Measurements from ENCODE around the gene SLC1A2. TPM values are rescaled to one million over a fixed set of nuclear protein-coding genes. Genes with fewer than 3 reads are reported as not detected.

The SLC1A2 gene
- total RNA-seq, 1 donor from 2014 or later: 0.25 TPM

- Histone ChIP-seq H3K36me3 (ENCODE audit: insufficient read depth, low read length) (peaks cover 49% of the 10 kb centered on the region), H3K9ac (ENCODE audit: low read length) (peak overlapping the region; percentile 1), H3K27ac (ENCODE audit: low read depth, low read length) (peak overlapping the region; percentile 90), H3K27me3 (ENCODE audit: insufficient read depth, low read length) (no peaks in the 10 kb centered on the region), H2AFZ (ENCODE audit: low read depth, low read length) (no peak overlapping the region), H4K20me1 (ENCODE audit: insufficient read depth, low read length) (no peaks in the 10 kb centered on the region), H3K9me3 (ENCODE audit: insufficient read depth, low read depth, low read length) (no peaks in the 10 kb centered on the region), H3K4me2 (ENCODE audit: low read length) (no peak overlapping the region), H3K4me1 (ENCODE audit: insufficient read depth, low read length) (peaks cover 33% of the 10 kb centered on the region), H3K79me2 (ENCODE audit: insufficient read depth, low read length) (peaks cover 7% of the 10 kb centered on the region), H3K4me3 (ENCODE audit: insufficient read depth, low read depth, low read length) (no peak overlapping the region)
- H3K36me3 Mint-ChIP-seq (ENCODE audit: low read depth, unreplicated experiment): peaks cover 6% of the 10 kb centered on the region
- H3K4me3 Mint-ChIP-seq (ENCODE audit: unreplicated experiment): no peak overlapping the region
- TF ChIP-seq CTCF (IDR thresholded peaks at IDR 0.05; ENCODE audit: insufficient read depth, low read depth, low read length): no peak
- no peak for TF ChIP-seq EZH2 (IDR thresholded peaks at IDR 0.05; ENCODE audit: insufficient read depth, low read length)
- peaks cover 19% of the 10 kb centered on the region for H3K4me1 Mint-ChIP-seq (ENCODE audit: low read depth, unreplicated experiment)
- no peaks in the 10 kb centered on the region for H3K9me3 Mint-ChIP-seq (ENCODE audit: unreplicated experiment)
- H3K27me3 Mint-ChIP-seq (ENCODE audit: low read depth, unreplicated experiment): no peaks in the 10 kb centered on the region
- DNase-seq (ENCODE audit: low read depth) (no peak), FAIRE-seq (no peak)
- H3K27ac Mint-ChIP-seq (ENCODE audit: unreplicated experiment): no peak overlapping the region
Observed at GRCh38 chr11:35216962-35217678, 202.2 kb downstream of the SLC1A2 start.

- FAIRE-seq (peak; percentile 43), DNase-seq (ENCODE audit: low read depth) (no peak)
- H3K27me3 Mint-ChIP-seq (ENCODE audit: low read depth, unreplicated experiment): no peaks in the 10 kb centered on the region
- Histone ChIP-seq H3K4me1 (ENCODE audit: insufficient read depth, low read length) (peaks cover 33% of the 10 kb centered on the region), H3K4me3 (ENCODE audit: insufficient read depth, low read depth, low read length) (no peak overlapping the region), H2AFZ (ENCODE audit: low read depth, low read length) (no peak overlapping the region), H3K9me3 (ENCODE audit: insufficient read depth, low read depth, low read length) (no peaks in the 10 kb centered on the region), H3K4me2 (ENCODE audit: low read length) (no peak overlapping the region), H3K36me3 (ENCODE audit: insufficient read depth, low read length) (peaks cover 41% of the 10 kb centered on the region), H3K79me2 (ENCODE audit: insufficient read depth, low read length) (peaks cover 17% of the 10 kb centered on the region), H3K27ac (ENCODE audit: low read depth, low read length) (peak overlapping the region; percentile 90), H3K27me3 (ENCODE audit: insufficient read depth, low read length) (no peaks in the 10 kb centered on the region), H4K20me1 (ENCODE audit: insufficient read depth, low read length) (no peaks in the 10 kb centered on the region), H3K9ac (ENCODE audit: low read length) (no peak overlapping the region)
- H3K36me3 Mint-ChIP-seq (ENCODE audit: low read depth, unreplicated experiment): peaks cover 6% of the 10 kb centered on the region
- no peak overlapping the region for H3K4me3 Mint-ChIP-seq (ENCODE audit: unreplicated experiment)
- no peak overlapping the region for H3K27ac Mint-ChIP-seq (ENCODE audit: unreplicated experiment)
- TF ChIP-seq CTCF (IDR thresholded peaks at IDR 0.05; ENCODE audit: insufficient read depth, low read depth, low read length): no peak
- TF ChIP-seq EZH2 (IDR thresholded peaks at IDR 0.05; ENCODE audit: insufficient read depth, low read length): no peak
- no peaks in the 10 kb centered on the region for H3K9me3 Mint-ChIP-seq (ENCODE audit: unreplicated experiment)
- H3K4me1 Mint-ChIP-seq (ENCODE audit: low read depth, unreplicated experiment): peaks cover 19% of the 10 kb centered on the region
Observed at GRCh38 chr11:35215945-35216344, 203.4 kb downstream of the SLC1A2 start.

- no peak for TF ChIP-seq EZH2 (IDR thresholded peaks at IDR 0.05; ENCODE audit: insufficient read depth, low read length)
- TF ChIP-seq CTCF (IDR thresholded peaks at IDR 0.05; ENCODE audit: insufficient read depth, low read depth, low read length): no peak
- Histone ChIP-seq H2AFZ (ENCODE audit: low read depth, low read length) (no peak overlapping the region), H3K79me2 (ENCODE audit: insufficient read depth, low read length) (peaks cover 21% of the 10 kb centered on the region), H3K9ac (ENCODE audit: low read length) (peak overlapping the region; percentile 71), H4K20me1 (ENCODE audit: insufficient read depth, low read length) (no peaks in the 10 kb centered on the region), H3K4me3 (ENCODE audit: insufficient read depth, low read depth, low read length) (no peak overlapping the region), H3K27ac (ENCODE audit: low read depth, low read length) (peak overlapping the region; percentile 90), H3K4me2 (ENCODE audit: low read length) (peak overlapping the region; percentile 72), H3K36me3 (ENCODE audit: insufficient read depth, low read length) (peaks cover 39% of the 10 kb centered on the region), H3K4me1 (ENCODE audit: insufficient read depth, low read length) (peaks cover 33% of the 10 kb centered on the region), H3K9me3 (ENCODE audit: insufficient read depth, low read depth, low read length) (no peaks in the 10 kb centered on the region), H3K27me3 (ENCODE audit: insufficient read depth, low read length) (no peaks in the 10 kb centered on the region)
- peaks cover 3% of the 10 kb centered on the region for H3K9me3 Mint-ChIP-seq (ENCODE audit: unreplicated experiment)
- H3K27me3 Mint-ChIP-seq (ENCODE audit: low read depth, unreplicated experiment): no peaks in the 10 kb centered on the region
- peak; percentile 99 for FAIRE-seq
- DNase-seq (ENCODE audit: low read depth): peak; percentile 100
- peaks cover 19% of the 10 kb centered on the region for H3K4me1 Mint-ChIP-seq (ENCODE audit: low read depth, unreplicated experiment)
- peaks cover 11% of the 10 kb centered on the region for H3K36me3 Mint-ChIP-seq (ENCODE audit: low read depth, unreplicated experiment)
- H3K27ac Mint-ChIP-seq (ENCODE audit: unreplicated experiment): peak overlapping the region; percentile 88
- no peak overlapping the region for H3K4me3 Mint-ChIP-seq (ENCODE audit: unreplicated experiment)
Observed at GRCh38 chr11:35214792-35215193, 204.6 kb downstream of the SLC1A2 start.
